NCI-H524 (cell line): Measurements from ENCODE around the gene PREX1.
"Not testable (repeated sequence)": the region's sequence is repeated elsewhere in the genome, so short reads cannot be mapped to it uniquely, and the experiment has no call there.

Experiments used
- DNase-seq, 2 experiments: peaks; one replicate each; lab custom pipeline; 2025; lab: John Stamatoyannopoulos, UW

The PREX1 gene

GRCh38 chr20:48604426-48604825 lies 223.4 kb downstream of the PREX1 start:
- no peak for DNase-seq

- peak in 1 of 2 experiments; percentile 52 for DNase-seq
Observed at GRCh38 chr20:48603819-48604405, 223.9 kb downstream of the PREX1 start.

DNA sequence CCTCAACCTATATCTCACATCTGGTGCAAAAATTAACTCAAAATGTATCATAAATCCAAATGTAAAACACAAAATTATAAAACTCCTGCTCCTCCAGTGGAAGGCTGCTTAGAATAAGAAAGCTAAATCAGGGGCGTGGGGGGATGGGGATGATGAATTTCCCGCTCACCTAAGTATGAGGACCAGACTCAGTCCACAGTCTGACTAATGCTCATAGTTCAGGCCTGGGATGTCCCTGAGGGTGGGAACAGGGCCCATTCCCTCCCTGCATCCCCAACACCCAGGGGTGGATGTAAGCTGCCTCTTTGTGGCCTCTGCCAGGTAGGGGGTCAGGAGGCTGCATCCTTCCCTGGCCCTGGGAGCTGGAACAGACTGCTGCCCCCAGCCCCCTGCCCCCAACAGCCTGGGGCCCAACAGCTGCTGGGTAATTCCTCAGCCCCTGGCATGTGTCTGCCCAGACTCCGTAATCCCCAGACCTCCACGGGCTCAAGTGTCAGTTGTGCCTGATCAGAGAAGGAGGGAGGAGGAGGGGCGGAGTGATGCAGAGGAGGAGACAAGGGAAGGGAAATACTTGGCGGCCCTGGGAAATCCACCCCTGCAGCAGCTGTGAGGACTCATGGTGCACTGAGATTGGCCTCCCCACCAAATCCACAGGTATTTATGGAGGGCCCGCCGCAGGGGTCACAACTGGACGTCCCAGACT lies 224.5 kb downstream of the PREX1 start:
- peak; percentile 96 to 97 for DNase-seq

DNA sequence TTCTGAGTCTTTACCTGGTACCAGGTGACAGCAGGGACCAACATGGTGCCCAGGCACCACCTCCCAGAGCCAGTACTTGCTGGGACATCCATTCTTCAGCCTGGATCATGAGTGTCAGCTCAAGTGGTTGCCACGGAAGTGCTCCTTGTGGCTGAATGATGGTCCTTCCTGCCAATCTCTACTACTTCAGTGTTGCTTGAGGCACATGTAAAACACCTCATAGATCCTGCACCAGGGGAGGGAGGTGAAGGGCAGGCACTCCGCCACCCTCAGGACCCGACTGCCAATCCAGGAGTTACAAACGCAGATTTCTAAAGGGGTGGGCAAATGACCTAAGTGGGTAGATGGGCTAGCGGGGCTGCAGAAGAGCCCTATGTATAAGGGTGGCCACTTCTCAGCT lies 226.0 kb downstream of the PREX1 start:
- DNase-seq = no peak

- DNase-seq = peak; percentile 12 to 49
Observed at GRCh38 chr20:48600470-48600945, 227.3 kb downstream of the PREX1 start.

DNA sequence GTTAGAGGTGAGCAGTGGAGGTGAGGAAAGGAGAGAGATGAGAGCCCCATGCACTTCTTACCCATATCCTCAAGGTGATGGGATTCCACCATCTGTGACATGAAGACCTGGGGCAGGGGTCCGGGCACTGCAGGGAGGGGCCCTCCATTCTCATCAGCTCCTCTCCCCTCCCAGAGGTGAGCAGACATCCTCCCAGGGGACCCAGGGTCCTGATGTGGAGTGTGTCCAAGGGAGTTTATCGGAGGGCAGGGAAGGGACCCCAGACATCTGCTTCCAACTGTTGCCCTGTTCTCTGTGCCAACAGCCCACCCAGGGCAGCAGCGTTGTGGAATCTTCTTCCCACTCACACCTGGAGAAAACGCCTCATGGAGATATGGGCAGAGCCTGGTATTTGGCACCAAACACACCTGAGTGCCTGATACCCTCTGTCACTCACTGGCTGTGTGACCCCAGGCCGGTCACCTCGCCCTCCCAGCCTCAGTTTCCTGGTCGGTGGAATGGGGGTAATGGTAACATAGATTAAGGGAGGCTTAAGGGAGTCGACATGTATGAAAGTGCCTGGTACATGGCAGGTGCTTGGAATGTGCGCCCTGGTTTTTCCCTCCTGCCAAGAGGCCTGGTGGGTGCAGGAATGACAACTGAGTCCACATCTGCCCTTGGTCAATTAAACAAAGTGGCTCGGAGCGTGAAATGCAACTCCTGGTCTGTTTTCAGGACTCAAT lies 227.9 kb downstream of the PREX1 start:
- DNase-seq = no peak

- no peak for DNase-seq
Observed at GRCh38 chr20:48599106-48599747, 228.6 kb downstream of the PREX1 start.

GRCh38 chr20:48598303-48598941 lies 229.4 kb downstream of the PREX1 start:
- DNase-seq = not testable (repeated sequence)

GRCh38 chr20:48597521-48598302 lies 230.1 kb downstream of the PREX1 start:
- DNase-seq = peak; percentile 23 to 72

DNA sequence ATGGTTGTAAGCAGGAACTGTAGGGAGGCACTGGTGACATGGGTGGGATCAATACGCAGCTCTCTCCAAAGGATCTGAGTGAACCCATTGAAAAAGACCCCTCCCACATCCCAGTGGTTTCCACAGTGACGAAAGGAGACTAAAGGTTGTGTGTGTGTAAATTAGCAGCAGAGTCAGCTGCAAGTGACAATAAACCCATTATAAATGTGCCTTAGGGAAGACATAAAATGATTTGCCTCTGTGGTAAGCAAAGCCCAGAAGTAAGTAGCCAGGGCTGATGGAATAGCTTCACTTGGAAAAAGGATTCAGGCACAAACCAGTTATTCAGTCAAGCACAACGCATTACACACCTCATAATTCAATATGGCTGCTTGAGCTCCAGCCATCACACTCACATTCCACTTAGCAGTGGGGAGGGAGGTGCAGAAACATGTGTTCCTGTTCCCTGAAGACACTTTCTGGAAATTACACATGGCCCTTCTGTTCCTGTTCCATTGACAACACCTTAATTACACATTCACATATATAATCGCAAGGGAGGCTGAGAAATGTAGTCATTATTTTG lies 231.4 kb downstream of the PREX1 start:
- no peak for DNase-seq

DNA sequence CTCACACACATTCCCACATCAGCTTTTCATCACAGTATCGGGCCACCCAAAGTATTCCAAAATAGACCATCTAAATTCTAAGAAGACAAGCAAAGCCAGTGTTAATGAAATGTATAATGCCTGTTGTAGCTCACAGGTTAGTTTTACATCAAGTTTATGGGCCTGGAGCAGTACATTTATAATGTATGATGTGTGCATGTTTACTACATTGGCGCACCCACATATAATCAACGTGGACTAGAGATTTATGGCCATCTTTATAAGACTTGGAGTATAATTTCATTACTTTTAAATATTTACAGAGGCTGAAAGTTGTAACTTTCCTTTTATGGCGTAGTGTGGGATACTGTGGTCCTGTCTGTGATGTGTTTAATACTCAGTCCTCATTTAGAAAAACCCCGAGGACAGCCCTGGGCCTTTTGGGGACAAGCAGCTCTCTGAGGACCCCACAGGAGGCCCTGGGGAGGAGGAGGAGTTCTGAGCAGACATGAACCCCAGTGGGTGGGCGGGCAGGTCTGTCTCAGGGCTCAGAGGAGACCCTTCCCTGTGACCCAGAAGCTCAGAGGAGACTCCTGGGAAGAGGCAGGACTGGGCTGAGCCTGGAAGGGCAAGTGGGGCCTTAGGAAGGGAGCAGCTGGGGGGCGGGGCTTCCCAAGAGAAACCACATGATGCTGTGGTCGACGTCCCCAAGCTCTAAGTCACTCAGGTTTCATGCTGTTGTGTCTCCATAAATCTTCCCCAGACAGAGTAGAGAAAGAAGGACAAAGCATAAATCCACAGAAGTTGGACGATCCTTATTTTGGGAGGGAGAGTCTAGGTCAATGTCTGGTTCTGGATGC lies 232.1 kb downstream of the PREX1 start:
- peak in 1 of 2 experiments; percentile 13 for DNase-seq

DNA sequence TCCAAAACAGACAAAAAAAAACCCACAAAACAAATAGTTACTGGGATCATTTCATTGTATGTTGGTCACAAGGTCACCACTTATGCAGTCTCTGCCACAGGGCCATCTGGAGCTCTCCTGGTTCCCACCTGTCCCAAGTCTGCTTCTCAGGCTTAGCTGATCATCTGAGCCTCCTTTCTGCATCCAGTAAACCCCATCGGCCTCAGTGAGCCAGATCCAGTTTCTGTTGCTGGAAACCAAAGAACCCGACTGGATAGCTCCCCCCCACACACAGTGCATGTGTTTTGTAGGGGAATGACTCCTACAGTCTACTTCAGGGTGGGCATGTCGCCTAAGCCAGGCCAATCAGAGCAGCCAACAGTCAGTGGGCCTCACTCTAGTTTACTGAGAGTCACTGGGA lies 233.3 kb downstream of the PREX1 start:
- DNase-seq = peak; percentile 71 to 91

- no peak for DNase-seq
Observed at GRCh38 chr20:48592107-48592940, 235.5 kb downstream of the PREX1 start.

DNA sequence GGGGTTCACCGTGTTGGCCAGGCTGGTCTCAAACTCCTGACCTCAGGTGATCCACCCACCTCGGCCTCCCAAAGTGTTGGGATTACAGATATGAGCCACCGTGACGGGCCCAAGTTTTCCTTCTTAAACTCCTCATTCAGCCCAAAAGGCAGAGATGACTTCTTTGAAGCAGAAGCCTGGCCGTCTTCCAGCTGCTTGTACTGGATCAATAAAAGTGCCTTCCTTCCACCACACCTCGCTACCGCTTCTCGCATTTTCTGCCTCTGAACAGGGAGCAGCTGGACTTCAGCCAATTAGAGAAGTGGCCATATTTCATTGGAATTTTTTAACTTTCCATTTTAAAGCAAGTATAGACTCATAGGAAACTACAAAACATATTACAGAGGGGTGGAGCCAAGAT lies 241.1 kb downstream of the PREX1 start:
- no peak for DNase-seq

- DNase-seq = peak in 1 of 2 experiments; percentile 48
Observed at GRCh38 chr20:48585061-48585870, 242.5 kb downstream of the PREX1 start.

GRCh38 chr20:48584391-48585060 lies 243.3 kb downstream of the PREX1 start:
- DNase-seq = peak; percentile 26 to 48

DNA sequence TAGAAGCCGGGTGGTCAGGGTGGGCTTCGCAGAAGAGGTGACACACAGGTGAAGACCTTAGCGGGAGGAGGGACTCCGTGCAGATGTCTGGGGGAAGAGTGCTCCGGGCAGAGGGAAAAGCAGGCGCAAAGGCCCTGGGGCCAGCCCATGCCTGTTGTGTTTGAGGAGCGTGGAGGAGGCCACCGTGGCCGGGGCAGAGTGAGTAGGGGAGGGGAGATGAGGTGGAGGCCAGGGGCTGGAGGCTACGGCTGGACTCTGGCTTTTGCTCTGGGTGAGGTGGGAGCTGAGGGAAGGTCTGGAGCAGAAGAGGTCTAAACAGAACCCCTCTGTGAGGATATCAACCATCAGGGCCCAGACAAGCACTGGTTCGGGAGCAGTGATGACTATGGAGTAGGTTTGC lies 244.0 kb downstream of the PREX1 start:
- DNase-seq = no peak

- DNase-seq = no peak
Observed at GRCh38 chr20:48583171-48583570, 244.6 kb downstream of the PREX1 start.
